HG03045 (cell line): ENCODE data around the gene MAPKAP1.

Experiments used
- ATAC-seq: cut with Tn5 transposase; IDR thresholded peaks from one replicate; pipeline ENCODE4 v1.9.1; 2021; ENCODE audit warnings: mild to moderate bottlenecking, moderate library complexity; ENCODE audit not compliant: unreplicated experiment

Gene MAPKAP1

DNA sequence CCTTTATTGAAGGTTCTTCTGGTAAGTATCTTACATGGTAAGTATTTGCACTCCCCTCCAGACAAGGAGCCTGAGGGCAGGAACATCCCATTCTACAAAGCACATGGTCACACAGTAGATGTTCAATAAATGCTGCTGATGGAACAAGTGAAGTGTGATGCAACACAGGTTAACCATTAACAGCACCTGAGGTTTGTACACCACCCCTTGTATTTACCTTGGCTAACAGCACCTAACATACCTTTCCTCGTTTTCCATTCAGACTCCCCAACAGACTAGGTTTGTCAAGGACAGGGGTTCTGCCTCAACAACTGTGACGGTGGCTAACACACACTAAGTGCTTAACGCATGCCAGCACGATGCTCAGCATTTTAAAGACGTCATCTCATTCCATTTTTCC, 213.6 kb downstream of the MAPKAP1 start:
- ATAC-seq = no peak

DNA sequence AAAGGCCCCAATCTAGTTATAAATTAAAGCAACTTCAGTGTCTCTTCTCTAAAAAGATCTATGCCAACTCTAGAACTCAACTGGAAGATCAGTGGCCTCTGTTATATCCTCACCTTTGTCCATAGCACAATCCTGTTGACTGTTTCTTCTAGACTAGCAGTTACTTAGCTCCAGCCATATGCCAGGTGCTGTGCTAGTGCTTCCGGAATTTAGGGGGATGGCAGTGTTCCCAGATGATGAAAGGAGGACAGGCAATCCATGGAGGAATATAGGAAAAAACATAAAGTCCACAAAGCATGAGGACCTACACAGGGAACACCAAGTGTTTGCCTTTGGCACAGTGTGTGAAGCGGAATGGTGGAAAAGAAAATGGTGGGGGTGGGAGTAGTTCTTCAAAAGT, 214.3 kb downstream of the MAPKAP1 start:
- ATAC-seq = no peak

DNA sequence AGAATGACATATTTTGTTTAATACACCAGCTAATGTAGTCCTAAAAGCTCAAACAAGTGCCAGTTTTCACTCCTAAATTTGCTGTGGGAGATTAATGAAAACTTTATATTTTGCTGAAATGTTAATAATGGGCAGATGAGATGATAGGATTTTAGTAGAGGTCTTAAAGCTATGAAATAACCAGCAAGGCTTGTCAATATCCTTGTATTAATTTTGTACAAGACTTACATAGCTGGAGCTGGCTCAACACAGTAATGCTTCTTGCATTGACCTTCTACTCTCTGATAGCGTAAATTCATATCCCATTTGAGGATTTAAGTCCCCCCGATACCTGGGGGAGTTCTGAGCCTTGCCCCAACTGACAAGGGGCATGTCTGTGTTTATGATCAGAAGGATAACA, 219.2 kb downstream of the MAPKAP1 start:
- ATAC-seq = no peak

DNA sequence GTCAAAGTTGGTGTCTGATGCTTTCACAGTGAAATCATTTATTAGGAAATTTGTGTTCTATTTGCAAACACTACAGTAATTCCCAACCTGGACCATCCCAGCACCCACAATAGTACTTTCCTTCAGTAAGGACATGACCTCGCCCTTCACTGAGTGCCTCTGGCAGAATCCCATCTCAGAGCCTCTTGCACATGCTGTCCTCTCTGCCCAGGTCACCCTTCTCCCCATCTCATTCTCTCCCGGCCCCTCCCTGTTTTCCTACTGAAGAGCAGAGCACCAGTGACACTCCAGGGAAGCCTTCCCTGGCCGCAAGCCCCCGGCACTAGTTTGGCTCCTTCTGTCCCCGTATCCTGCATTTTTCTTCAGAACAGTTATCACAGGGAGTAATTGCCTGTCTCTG, 220.4 kb downstream of the MAPKAP1 start:
- no peak for ATAC-seq

DNA sequence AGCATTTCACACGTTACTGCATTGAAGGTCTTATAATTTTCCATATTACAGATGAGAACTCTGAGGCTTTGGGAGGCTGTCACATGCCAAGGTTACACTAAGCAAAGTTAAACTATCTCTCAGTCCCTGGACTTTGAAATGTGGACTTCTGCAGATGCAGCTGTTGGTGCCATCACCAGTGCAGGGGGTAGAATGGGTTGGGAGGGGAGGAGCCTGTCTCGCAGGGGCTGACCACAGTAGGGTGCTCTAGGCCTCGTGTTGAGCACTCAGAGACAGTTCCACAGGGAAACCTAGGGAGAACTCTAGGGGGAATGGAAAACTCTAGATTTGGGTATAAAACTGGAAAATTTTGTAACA, 220.9 kb downstream of the MAPKAP1 start:
- no peak for ATAC-seq

DNA sequence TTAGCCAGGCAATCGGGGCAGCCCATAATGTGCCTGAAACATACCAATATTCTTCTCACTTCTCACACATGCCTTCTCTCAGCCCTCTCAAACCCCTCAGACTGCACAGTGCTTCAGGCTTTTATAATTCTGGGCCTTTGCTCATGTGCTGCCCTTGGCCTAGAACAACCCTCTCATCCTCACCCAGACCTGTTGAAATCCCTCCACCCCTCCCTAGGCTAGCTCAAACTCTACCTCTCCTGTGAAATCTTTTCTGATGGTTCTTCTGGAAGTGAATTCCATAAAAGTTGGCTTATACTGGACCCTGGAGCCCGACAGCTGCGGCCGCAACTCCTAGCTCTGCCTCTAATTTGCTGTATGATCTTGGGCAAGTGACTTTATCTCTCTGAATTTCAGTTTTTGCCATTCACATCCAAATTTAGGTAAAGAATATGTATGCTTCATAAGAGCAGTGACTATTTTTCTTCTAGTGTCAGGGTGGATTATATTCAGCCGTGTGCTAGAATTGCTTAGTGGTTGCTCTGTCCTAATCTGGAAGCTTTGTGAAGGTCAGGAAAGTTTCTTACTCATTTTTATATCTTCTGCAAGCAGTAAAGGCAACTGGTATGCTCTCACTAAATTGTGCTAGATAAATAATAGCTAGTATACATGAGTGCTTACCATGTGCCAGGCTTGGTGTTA, 221.4 kb downstream of the MAPKAP1 start:
- ATAC-seq = no peak

DNA sequence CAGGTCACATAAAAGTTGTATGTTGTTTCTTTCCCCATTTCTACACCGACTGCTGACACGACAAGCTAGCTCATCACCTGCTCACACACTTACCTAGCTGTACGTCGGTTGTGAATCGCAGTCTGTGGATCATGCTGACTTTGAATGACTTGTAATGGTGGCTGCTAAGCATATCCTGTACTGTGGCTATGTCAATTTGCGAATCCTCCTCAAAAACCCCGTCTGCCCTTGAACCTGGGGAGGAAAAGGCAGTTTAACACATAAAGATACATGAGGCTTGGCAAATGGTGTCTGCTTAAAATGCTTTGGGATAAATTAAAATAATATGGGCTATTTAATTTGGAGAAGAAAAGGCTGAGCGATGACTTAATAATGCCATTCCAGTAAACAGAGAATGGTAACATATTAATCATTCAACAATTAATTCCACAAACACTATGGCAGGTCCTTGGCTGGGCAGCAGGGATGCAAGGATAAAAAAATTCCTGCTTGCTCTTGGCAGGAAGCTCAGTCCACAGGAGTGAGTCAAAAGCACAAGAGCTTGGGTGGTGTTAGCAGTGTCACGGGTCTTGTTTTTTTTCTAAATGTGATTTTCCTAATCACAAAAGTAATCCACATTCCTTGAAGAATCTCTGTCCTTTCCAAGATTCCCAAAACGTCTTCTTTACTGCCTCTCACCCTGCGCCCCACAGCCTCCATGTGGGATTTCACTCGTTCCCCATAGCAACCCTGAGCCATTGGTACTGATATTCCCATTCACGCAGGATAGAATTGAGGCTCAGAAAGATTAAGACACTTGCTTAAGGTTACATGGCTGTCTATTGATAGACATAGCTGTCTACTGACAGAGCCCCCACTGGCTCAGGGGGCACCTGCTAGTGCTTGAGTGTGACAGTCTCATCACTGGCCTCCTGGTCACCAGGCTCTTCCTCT, 222.4 kb downstream of the MAPKAP1 start:
- no peak for ATAC-seq

DNA sequence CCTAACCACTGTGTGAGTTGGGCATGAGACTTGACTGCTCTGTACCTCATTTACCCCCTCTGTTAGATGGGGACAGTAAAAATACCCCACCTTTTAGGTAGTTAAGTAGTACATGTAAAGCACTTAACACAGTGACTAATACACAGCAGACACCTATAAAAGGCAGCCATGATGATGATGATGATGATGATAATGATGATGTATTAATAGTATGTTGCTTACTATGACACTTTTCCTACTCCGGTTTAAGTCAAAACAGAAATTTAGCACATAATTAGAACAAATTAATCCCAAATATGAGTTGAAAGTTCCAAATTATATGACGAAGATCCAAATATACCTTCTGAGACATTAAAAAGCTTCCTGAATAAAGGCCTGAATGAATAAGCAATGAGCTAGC, 223.3 kb downstream of the MAPKAP1 start:
- no peak for ATAC-seq

DNA sequence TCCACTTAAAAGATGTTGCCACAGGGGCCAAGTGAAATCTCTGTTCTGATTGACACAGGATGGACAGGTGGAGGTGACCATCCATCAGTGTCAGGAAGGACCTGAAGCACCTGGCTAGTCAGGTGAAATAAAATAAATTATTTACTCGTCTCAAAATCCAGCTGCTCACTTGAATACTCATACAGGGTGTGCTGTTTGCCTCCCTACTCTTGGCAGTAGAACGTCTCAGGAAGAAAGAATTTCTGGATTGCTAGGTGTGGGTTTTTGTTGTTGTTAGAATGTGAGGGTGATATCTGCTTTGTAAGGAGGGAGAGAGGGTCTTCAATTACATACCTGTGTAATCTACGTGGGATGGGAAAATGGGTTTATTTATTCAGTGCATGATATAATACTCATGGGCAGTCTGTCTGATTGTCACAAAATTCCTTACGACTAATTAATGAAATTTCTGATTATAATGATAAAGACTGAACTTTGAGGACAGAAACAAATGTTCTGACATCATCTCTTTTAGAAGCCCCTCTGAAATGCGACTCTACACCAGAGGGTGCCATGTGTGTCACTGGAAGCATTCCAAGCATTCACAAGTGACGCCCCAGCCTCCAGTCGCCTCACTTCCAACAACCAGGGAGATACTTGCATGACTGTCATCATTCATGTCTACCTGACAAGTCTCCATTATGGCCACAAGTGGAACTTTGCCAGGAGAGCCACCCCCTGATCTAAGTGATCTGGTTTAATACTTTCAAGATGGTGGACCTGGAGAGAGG, 227.0 kb downstream of the MAPKAP1 start:
- no peak for ATAC-seq

DNA sequence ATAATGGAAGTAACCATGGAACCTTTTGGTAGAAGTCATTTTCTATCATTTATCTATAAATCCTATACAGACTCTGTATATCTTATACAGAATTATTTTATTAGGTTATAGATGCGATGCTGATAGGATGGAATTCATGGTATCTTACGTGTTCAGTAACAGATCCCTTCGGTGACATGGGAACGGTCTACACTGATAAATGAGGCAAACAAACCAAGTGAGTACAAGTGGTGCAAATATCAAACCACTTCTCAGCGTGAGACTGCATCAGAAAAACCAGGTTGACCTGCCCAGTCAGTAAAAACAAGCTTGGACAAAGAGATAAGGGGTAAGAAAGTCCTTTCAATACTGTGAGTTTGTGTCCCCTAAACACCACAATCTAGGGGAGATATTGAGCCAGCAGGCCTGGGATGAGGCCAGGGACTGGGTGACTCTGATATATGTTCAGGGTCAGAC, 229.9 kb downstream of the MAPKAP1 start:
- no peak for ATAC-seq

DNA sequence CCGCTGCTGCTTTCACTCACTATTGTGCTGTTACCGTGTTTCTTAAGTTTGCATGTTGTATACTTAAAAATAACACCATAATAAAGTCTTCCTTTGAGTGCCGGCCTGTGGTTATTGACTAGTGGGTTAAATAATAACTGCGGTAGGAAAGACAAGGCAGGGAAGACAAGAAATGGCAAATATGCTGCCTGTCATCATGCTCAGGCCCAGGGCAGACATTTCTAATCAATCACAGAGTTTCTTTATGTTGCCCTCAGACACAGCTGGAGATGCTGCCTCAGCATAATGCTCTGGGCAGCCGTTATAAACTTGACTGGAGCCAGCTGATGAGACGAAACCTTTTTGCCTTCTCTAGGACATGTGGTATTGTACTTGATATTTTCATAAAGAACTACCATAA, 230.4 kb downstream of the MAPKAP1 start:
- ATAC-seq = no peak

DNA sequence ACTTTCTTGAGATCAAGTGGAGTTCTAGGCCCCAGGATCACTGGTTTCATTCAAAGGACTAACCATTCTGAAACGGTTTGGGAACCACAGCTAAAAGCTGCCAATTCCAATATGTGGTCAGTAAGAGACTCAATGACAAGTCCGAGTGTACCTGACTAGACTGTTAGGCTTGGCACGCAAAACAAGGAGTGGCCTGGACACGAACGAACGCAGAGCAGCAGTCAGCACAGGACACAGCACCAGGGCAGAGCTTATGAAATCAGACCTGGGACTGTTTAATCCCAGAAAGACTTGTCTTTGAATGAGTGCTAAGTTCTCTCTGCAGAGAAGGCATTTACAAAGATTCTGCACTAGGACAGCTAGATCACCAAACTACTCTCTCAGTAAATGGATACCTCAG, 231.6 kb downstream of the MAPKAP1 start:
- ATAC-seq = no peak

DNA sequence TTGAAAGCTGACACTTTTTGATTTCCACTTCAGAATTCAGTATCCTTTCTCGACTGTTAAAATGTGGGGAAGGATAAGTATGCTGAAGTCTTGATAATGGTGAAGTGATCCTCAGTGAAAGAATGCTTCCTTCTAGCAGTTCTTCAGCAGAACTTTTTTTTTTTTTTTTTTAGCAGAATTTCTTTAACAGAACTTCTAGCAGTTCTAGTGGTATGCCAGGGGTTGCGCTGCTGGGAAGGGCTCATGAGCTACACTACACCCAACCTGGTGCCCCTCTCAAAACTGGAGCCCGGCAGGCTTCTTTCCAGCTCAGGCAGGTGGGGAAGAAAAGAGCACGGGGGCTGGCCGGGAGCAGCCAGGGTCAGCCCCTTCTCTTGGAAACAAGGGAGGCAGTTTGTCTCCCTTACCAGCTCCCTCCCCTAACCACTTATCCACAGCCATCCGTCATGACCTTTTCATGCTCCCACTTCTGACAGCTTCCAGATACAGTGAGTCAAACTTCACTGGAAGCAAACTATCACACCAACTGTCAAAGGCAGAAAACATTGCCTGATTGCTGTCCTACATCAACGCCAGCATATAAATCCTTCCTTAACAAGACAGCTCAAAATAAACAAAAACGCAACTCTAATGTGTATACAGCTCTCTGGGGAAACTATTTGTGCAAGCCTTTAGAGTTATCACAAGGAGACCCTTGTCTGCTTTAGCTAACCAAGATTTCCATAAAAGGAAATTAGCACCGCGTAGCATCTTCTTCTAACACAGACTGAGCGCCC, 233.9 kb downstream of the MAPKAP1 start:
- no peak for ATAC-seq

DNA sequence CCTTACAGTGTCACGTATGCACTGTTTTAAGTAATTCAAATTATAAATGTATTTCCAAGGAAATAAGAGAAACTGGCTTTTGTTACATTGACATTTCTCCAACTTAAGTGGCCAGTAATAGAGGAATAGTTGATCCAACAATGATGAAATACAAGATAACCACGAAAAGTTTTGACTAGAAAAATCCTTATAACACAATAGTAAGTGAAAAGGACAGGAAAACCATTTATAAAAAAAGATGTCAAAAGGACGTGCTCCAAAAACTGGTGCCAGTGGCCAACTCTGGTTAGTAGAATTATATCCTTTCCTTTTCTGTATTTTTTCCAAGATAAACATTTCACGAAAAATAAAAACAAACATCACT, 234.5 kb downstream of the MAPKAP1 start:
- no peak for ATAC-seq

DNA sequence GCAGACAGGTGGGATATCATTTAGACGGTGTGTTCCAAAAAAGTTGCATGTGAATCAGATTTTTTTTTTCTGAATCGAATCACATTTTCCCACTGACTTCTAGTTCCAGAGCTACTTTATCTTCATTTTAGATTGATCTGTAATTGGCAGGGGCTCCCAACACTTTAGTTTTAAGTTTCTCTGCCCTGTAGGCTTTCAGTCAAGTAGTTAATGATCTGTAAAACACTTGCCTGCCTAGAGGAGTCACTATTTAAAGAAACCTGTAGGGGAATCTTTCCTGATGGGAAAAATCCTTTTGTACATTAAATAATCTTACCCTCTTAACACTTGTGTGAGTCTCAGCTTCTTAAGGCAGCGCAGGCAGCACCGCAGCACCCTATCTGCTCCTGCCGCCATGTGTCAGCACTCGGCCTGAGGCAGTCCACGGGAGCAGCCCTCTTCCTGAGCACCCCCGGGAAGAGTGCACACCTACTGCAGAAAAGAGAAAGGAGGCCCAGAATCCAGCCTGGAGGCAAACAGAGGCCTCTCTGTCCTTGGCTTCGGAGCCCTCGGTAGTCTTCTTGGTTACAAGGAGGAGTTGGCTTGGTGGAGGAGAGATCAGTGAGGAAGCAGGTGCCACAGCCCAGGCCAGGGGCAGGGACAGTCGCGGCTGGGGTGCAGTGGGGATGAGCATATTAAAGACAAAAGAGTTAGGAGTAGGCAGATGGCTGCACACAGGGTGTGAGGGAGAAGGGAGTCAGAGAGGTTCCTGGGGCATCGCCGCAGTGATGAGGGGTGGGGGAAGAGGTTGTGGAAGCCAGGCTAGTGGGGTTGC, 236.0 kb downstream of the MAPKAP1 start:
- ATAC-seq = no peak

DNA sequence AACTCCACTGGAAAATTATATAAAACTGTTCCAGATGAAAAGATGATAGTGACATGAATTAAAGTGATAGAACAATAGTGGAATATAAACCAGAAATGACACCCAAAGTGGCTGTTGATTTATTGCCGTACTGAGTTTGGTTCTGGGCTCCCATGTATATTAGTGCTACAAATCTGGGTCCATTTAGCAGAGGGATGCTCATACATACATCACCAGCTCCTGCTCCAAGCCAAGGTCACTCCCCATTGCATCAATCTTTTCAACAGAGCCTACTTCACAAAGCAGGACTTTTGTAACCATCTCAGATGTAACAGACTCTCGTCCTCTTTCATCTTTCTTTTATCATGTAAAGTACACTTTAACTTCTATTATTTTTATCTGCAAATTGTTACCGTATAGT, 236.8 kb downstream of the MAPKAP1 start:
- no peak for ATAC-seq

DNA sequence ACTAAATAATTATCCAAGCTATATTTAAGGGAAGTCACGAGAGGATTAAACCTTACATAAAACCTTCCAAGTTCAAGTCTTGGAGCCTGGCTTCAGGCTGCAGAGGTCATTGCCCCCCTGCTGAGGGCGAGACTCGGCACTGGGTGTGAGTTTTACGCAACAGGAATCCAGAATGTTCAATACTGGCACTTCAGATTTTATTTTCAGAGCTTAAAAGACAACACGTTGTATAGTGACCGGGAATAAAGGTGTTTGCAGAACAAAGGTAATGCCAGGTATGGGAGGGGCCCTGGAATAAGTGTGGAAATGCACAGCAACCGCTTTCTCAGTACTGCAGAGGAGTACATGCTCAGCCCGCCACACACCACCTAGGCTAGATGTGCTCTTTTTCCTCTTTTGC, 238.4 kb downstream of the MAPKAP1 start:
- no peak for ATAC-seq

DNA sequence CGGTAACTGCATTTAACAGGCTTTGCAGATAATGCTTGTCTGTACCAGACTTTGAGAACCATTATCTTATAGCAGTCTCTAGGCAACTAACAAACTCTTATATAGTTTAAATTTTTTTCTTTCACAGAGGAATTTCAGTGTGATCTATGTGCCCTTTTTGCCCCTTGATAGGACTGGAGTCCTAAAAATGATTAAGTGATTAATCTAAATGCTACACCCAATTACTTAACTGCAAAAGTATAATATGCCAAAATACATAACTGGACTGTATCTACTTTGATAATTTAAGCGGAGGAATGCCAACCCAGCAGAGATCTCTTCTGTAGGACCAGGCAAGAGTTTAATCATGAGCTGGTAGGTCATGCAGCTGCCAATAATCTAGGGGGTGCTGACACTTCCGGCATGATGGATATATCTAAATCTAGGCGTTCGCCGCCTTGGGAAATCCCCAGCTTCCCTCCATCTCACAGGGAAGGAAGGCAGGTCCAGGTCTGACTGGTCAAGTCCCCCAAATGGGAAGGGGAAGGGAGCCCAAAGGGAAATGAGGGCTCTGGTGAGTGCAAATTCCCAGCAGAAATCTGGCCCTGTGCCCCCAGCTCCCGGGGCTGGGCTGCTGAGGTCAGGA, 239.8 kb downstream of the MAPKAP1 start:
- ATAC-seq = no peak

DNA sequence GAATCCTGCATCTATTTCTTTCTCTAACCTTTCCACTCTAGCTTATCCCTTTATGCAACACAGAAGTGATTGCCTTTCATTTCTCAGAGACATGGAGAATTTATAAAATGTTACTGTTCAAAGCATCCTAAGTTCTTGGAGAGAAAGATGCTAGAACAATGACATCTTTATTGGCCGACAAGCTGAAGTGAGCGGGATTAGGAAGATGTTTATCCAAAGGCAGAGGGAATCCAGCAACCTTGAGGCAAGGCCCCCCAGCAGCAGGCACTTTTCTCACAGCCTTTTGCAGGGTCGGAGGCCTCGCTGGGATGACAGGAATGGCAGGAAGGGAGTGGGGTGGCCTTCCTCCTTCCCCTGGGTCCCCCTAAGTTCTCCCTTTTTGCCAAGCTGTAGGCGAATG, 240.6 kb downstream of the MAPKAP1 start:
- ATAC-seq = no peak
